ENCODE results near the gene SLC16A6.
"Not testable (repeated sequence)": the region's sequence is repeated elsewhere in the genome, so short reads cannot be mapped to it uniquely, and the experiment has no call there.

SLC16A6 gene

GRCh38 chr17:68246271-68247028 lies 44.5 kb downstream of the SLC16A6 start:
- no peak for DNase-seq

- DNase-seq, result no peak
These were observed 51.1 kb downstream of the SLC16A6 start for GRCh38 chr17:68239632-68240366.

GRCh38 chr17:68238871-68239253 lies 52.1 kb downstream of the SLC16A6 start:
- DNase-seq, result no peak

GRCh38 chr17:68238164-68238870 lies 52.6 kb downstream of the SLC16A6 start:
- no peak for DNase-seq

- peak in 2 of 4 experiments; percentile 15 to 22 for DNase-seq
These were observed 53.4 kb downstream of the SLC16A6 start for GRCh38 chr17:68237369-68238163.

- not testable (repeated sequence) for DNase-seq
These were observed 55.6 kb downstream of the SLC16A6 start for GRCh38 chr17:68235336-68235791.

GRCh38 chr17:68234726-68235335 lies 56.1 kb downstream of the SLC16A6 start:
- not testable (repeated sequence) for DNase-seq

- not testable (repeated sequence) for DNase-seq
These were observed 58.2 kb downstream of the SLC16A6 start for GRCh38 chr17:68232741-68233140.

GRCh38 chr17:68231541-68231940 lies 59.4 kb downstream of the SLC16A6 start:
- no peak for DNase-seq

- not testable (repeated sequence) for DNase-seq
These were observed 59.8 kb downstream of the SLC16A6 start for GRCh38 chr17:68231131-68231530.

GRCh38 chr17:68229619-68230018 lies 61.3 kb downstream of the SLC16A6 start:
- DNase-seq, result no peak

GRCh38 chr17:68228817-68229570 lies 61.9 kb downstream of the SLC16A6 start:
- DNase-seq, result no peak

GRCh38 chr17:68228039-68228680 lies 62.8 kb downstream of the SLC16A6 start:
- not testable (repeated sequence) for DNase-seq

- not testable (repeated sequence) for DNase-seq
These were observed 65.9 kb downstream of the SLC16A6 start for GRCh38 chr17:68225055-68225454.

GRCh38 chr17:68222606-68223005 lies 68.3 kb downstream of the SLC16A6 start:
- DNase-seq, result no peak

GRCh38 chr17:68221786-68222185 lies 69.1 kb downstream of the SLC16A6 start:
- DNase-seq, result no peak

GRCh38 chr17:68220786-68221185 lies 70.1 kb downstream of the SLC16A6 start:
- not testable (repeated sequence) for DNase-seq

GRCh38 chr17:68220186-68220585 lies 70.7 kb downstream of the SLC16A6 start:
- not testable (repeated sequence) for DNase-seq

- DNase-seq, result not testable (repeated sequence)
These were observed 71.5 kb downstream of the SLC16A6 start for GRCh38 chr17:68219429-68219828.
